PFSK-1 (cell line): ENCODE measurements around the gene PRKCE.

Source experiments
- FOXP2 ChIP-seq: optimal IDR thresholded peaks from 2 replicates; pipeline ENCODE3; 2011; ENCODE audit warnings: borderline replicate concordance, control low read depth, inconsistent platforms; ENCODE audit not compliant: insufficient read depth; ENCODE audit errors: extremely low read length, extremely low read depth
- POLR2AphosphoS5 ChIP-seq: IDR thresholded peaks from 2 replicates; pipeline ENCODE4 v1.6.1; 2012; ENCODE audit warnings: low read depth, mild to moderate bottlenecking, control low read depth, low read length, moderate library complexity
- REST ChIP-seq, 2 experiments: IDR thresholded peaks; 2 replicates each; pipeline versions ENCODE4 v1.6.1 to v1.8.0; 2011 to 2012; ENCODE audit warnings: low read depth in 2 of 2, low read length in 2 of 2, control low read depth in 1 of 2, inconsistent platforms in 1 of 2, mild to moderate bottlenecking in 1 of 2, moderate library complexity in 1 of 2; ENCODE audit not compliant: insufficient read depth in 1 of 2
- SIN3A ChIP-seq: IDR thresholded peaks from 2 replicates; pipeline ENCODE4 v1.6.1; 2012; ENCODE audit warnings: mild to moderate bottlenecking, low read length, moderate library complexity, borderline replicate concordance; ENCODE audit not compliant: insufficient read depth
- TAF1 ChIP-seq: IDR thresholded peaks from 2 replicates; pipeline ENCODE4 v1.6.1; 2012; ENCODE audit warnings: low read length, control low read depth, borderline replicate concordance; ENCODE audit not compliant: insufficient read depth

GRCh38 chr2:46012618-46013240 lies 361.3 kb downstream of the PRKCE start:
- no peak for TF ChIP-seq REST (IDR thresholded peaks at IDR 0.05; ENCODE audit: insufficient read depth in 1 of 2, low read depth in 2 of 2, low read length in 2 of 2)
- no peak for TF ChIP-seq TAF1
- TF ChIP-seq POLR2AphosphoS5: no peak
- no peak for TF ChIP-seq SIN3A
- TF ChIP-seq FOXP2: no peak
